NCI-H446 (cell line): Measurements from ENCODE around the gene HRH2.

ENCODE experiments used
- DNase-seq, 2 experiments: peaks; one replicate each; lab custom pipeline; 2025; lab: John Stamatoyannopoulos, UW

Gene HRH2

GRCh38 chr5:175675873-175676272 lies 18.0 kb downstream of the HRH2 start:
- DNase-seq, result no peak

- no peak for DNase-seq
Measured at GRCh38 chr5:175677571-175677970, 19.7 kb downstream of the HRH2 start.

- no peak for DNase-seq
Measured at GRCh38 chr5:175678074-175678473, 20.2 kb downstream of the HRH2 start.

GRCh38 chr5:175679411-175679810 lies 21.5 kb downstream of the HRH2 start:
- no peak for DNase-seq

GRCh38 chr5:175680020-175680419 lies 22.1 kb downstream of the HRH2 start:
- DNase-seq, result no peak

- no peak for DNase-seq
Measured at GRCh38 chr5:175680463-175680862, 22.6 kb downstream of the HRH2 start.

- no peak for DNase-seq
Measured at GRCh38 chr5:175681045-175681967, 23.4 kb downstream of the HRH2 start.

- DNase-seq, result no peak
Measured at GRCh38 chr5:175681968-175682340, 24.1 kb downstream of the HRH2 start.

- DNase-seq, result no peak
Measured at GRCh38 chr5:175682664-175683063, 24.8 kb downstream of the HRH2 start.

- DNase-seq, result no peak
Measured at GRCh38 chr5:175683231-175683630, 25.4 kb downstream of the HRH2 start.

GRCh38 chr5:175683921-175684320 lies 26.1 kb downstream of the HRH2 start:
- no peak for DNase-seq

- no peak for DNase-seq
Measured at GRCh38 chr5:175684931-175685330, 27.1 kb downstream of the HRH2 start.

GRCh38 chr5:175685701-175686350 lies 28.0 kb downstream of the HRH2 start:
- no peak for DNase-seq

GRCh38 chr5:175686396-175686795 lies 28.5 kb downstream of the HRH2 start:
- DNase-seq, result no peak

- no peak for DNase-seq
Measured at GRCh38 chr5:175686826-175687225, 29.0 kb downstream of the HRH2 start.

- DNase-seq, result no peak
Measured at GRCh38 chr5:175687231-175687701, 29.4 kb downstream of the HRH2 start.

GRCh38 chr5:175688352-175689146 lies 30.7 kb downstream of the HRH2 start:
- DNase-seq, result no peak

GRCh38 chr5:175689147-175689991 lies 31.5 kb downstream of the HRH2 start:
- no peak for DNase-seq

- DNase-seq, result no peak
Measured at GRCh38 chr5:175690025-175690424, 32.2 kb downstream of the HRH2 start.

- DNase-seq, result no peak
Measured at GRCh38 chr5:175690586-175690985, 32.7 kb downstream of the HRH2 start.

GRCh38 chr5:175691761-175692160 lies 33.9 kb downstream of the HRH2 start:
- DNase-seq, result no peak
